Stimulated activated CD8-positive, alpha-beta memory T cell treated with anti-CD3 and anti-CD28 coated beads, Interleukin-12 subunit alpha, Interleukin-12 subunit beta, amount 100 ng/mL, for 24 hours (primary cell): ENCODE data around the gene ZNF90.
"Not testable (repeated sequence)": the region's sequence is repeated elsewhere in the genome, so short reads cannot be mapped to it uniquely, and the experiment has no call there.

Experiments used
- DNase-seq: peaks from one replicate; pipeline ENCODE4 v3.0.0-alpha.2; 2020; ENCODE audit errors: extremely low read depth

ZNF90 gene

DNA sequence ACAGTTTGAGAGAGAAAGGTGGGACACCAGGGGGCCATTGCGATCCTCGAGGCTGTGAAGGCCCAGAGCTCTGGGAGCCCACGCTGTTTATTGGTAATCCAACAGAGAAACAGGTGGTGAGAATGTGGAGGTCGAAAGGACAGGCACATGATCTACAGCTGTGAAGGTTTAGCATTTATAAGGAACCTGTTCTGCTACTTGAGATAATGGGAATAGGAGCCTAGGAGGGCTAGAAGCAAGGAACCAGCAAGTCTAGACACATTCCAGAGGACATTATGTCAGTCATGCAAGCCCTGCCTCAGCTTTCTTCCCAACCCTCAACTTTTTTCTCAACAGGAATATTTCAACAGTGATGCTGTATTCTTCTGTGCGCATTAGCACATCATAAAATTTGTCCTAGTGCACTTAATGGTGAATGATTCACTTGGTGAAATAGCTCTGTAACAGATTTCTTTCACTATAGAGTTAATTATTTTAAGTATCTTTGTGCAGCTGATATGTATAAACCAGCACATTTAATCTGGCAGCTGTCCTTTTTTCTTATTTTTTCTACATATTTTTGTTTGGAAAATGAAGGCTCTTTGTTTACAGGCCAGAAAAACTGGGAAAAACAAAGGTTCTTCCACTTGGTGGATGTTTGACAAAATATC lies 25.4 kb downstream of the ZNF90 start:
- no peak for DNase-seq

DNA sequence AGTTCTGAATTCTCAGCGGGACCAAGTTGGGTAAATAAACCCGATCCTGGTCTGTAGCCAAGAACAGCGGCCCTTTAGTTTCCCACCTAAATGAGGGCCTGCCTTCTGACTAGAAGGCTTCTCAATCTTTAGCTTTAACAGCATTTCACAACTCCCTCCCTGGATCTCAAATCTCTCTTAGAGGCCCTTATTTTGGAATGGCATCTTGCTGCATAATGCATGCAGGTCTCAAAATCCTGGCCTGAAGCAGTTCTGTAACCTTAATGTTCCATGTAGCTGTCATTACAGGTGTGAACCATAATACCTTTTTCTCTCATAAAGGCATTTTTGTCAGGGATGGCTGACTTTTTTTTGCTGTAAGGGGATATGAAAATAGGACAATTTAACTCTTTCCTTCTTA lies 29.5 kb downstream of the ZNF90 start:
- no peak for DNase-seq

DNA sequence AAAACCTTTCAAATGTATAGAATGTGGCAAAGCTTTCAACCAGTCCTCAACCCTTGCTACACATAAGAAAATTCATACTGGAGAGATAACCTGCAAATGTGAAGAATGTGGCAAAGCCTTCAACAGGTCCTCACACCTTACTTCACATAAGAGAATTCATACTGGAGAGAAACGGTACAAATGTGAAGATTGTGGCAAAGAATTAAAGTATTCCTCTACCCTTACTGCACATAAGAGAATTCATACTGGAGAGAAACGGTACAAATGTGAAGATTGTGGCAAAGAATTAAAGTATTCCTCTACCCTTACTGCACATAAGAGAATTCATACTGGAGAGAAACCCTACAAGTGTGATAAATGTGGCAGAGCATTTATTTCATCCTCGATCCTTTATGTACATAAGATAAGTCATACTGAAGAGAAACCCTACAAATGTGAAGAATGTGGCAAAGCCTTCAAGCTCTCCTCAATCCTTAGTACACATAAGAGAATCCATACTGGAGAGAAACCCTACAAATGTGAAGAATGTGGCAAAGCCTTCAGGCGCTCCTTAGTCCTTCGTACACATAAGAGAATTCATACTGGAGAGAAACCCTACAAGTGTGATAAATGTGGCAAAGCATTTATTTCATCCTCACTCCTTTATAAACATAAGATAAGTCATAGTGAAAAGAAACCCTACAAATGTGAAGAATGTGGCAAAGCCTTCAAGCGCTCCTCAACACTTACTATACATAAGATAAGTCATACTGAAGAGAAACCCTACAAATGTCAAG lies 40.5 kb downstream of the ZNF90 start:
- DNase-seq = not testable (repeated sequence)

DNA sequence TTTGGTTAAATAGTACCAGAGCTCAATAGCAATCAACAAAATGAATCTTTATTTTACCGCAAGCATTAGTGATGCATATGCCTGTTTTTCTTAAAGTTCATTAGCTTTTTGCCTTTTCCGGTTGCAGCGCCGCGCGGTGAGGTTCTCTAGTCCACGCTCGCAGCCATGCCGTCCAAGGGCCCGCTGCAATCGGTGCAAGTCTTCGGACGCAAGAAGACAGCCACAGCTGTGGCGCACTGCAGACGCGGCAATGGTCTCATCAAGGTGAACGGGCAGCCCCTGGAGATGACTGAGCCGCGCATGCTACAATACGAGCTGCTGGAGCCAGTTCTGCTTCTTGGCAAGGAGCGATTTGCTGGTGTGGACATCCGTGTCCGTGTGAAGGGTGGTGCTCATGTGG lies 47.1 kb downstream of the ZNF90 start:
- DNase-seq = no peak

DNA sequence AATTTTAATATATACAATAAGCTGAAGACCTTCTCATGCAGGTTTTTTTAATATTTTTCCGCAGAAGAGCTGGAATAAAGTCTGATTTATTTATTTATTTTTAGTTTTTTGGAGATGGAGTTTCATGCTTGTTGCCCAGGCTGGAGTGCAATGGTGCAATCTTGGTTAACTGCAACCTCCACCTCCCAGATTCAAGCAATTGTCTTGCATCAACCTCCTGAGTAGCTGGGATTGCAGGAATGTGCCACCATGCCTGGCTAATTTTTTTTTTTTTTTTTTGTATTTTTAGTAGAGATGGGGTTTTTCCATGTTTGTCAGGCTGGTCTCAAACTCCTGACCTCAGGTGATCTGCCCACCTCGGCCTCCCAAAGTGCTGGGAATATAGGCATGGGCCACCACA lies 55.1 kb downstream of the ZNF90 start:
- DNase-seq = not testable (repeated sequence)

DNA sequence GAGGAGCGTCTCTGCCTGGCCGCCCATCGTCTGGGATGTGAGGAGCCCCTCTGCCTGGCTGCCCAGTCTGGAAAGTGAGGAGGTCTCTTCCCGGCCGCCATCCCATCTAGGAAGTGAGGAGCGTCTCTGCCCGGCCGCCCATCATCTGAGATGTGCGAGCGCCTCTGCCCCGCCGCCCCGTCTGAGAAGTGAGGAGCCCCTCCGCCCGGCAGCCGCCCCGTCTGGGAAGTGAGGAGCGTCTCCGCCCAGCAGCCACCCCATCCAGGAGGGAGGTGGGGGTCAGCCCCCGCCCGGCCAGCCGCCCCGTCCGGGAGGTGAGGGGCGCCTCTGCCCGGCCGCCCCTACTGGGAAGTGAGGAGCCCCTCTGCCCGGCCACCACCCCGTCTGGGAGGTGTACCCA lies 59.9 kb downstream of the ZNF90 start:
- not testable (repeated sequence) for DNase-seq

DNA sequence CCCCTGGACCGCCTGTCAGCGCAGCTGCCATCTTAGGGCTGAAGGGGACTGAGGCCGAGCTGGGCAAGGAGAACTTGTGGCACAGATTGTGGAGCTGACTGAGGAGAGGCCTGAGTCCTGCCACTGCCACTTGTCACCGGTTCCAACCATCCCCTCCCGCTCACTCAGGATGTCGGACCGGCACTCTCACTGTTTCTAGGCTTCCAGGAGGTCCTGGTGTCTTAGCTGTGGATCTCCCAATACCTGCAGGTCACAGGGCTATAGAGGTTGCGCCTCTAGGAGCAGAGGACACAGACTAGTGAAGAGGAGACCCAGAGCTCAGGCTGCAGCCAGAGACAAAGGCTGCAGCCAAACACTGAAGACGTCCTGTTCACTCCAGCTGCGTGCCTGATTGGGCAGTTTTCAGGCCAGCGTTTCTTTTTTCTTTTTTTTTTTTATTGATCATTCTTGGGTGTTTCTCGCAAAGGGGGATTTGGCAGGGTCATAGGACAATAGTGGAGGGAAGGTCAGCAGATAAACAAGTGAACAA lies 73.9 kb downstream of the ZNF90 start:
- no peak for DNase-seq

DNA sequence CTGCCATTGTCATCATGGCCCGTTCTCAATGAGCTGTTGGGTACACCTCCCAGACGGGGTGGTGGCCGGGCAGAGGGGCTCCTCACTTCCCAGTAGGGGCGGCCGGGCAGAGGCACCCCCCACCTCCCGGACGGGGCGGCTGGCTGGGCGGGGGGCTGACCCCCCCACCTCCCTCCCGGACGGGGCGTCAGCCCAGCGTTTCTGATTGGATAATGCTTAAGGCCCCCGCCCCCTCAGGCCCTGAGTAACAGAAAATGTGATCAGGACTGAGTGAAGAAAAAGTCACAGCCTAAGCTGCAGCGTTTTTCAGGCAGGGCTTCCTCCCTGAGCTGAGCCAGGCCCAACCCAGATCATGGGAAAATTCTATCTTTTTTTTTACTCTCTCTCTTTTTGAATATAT lies 74.7 kb downstream of the ZNF90 start:
- not testable (repeated sequence) for DNase-seq

DNA sequence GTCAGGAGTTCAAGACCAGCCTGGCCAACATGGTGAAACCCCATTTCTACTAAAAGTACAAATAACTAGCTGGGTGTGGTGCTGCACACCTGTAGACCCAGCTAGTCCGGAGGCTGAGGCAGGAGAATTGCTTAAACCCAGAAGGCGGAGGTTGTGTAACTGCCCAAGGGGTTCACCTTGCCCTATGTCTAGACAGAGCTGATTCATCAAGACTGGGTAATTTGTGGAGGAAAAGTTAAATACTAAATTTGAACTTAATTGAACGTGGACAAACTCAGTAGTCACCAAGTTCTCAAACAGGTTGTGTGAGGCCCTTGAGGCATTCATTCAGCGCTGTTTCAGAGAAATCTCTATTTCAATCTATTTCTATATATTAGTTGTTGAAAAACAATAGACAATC lies 75.5 kb downstream of the ZNF90 start:
- DNase-seq = no peak

DNA sequence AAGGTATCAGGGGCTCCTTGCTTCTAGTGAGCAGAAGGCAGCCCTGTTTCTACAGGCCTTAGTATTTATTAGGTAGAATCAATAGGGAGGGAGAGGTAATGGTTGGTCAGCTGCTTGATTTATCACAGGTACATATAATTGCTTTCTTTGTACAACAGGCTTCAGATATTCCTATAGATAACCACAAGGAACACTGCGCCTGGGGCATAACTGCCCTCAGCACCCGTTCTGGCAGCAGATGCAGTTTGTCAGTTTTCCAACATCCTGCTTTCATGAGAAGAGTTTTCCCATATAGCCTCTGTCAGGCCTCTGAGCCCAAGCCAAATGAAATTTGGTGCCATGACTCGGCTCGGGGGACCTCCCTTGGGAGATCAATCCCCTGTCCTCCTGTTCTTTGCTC lies 76.8 kb downstream of the ZNF90 start:
- DNase-seq = no peak

DNA sequence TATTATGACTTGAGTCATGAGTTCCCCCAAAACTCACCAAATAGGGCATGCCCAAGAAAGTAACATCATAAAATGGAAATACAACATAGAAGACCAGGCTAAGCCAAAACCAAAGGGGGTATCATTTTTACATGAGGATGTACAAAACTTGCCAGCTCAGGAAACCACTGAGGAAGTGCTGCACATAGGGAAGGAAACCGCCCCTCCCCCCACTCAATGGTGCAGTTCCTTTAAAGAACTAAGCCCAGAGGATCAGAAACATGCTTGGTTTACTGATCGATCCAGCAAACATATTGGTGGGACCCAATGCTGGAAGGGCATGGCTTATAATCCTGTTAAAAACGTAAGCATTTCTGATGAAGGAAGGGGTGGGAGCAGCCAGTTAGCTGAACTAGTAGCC lies 85.0 kb downstream of the ZNF90 start:
- no peak for DNase-seq

DNA sequence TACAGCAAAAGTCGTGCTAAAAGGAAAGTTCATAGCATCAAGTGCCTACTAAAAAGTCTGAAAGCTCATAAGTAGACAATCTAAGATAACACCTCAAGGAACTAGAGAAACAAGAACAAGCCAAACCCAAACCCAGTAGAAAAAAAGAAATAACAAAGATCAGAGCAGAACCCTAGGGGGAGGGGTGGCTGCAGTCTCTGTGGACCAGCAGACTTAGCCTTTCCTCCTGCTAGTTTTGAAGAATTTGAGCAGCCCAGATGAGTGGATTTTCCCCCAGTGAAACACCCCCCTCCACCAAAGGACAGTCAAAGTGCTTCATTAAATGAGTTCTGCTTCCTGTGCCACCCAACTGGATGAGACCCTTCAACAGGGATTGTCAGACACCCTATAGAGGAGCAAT lies 86.7 kb downstream of the ZNF90 start:
- no peak for DNase-seq

DNA sequence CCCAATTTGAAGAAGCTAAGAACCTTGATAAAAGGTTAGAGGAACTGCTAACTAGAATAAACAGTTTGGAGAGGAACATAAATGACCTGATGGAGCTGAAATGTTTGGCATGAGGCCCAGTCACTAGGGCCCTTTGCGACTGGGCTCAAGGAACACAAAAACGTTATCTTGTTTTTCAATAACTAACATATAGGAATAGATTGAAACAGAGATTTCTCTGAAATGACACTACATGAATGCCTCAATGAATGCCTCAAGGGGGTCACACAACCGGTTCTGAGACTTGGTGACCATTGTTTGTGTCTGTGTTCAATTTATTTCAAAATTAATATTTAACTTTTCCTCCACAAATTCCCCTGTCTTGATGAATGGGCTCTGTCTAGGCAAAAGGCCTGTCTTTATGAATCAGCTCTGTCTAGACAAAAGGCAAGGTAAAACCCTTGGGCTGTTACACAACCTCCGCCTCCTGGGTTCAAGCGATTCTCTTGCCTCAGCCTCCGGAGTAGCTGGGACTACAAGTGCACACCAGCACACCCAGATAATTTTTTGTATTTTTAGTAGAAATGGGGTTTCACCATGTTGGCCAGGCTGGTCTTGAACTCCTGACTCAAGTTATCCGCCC lies 88.3 kb downstream of the ZNF90 start:
- DNase-seq = no peak

DNA sequence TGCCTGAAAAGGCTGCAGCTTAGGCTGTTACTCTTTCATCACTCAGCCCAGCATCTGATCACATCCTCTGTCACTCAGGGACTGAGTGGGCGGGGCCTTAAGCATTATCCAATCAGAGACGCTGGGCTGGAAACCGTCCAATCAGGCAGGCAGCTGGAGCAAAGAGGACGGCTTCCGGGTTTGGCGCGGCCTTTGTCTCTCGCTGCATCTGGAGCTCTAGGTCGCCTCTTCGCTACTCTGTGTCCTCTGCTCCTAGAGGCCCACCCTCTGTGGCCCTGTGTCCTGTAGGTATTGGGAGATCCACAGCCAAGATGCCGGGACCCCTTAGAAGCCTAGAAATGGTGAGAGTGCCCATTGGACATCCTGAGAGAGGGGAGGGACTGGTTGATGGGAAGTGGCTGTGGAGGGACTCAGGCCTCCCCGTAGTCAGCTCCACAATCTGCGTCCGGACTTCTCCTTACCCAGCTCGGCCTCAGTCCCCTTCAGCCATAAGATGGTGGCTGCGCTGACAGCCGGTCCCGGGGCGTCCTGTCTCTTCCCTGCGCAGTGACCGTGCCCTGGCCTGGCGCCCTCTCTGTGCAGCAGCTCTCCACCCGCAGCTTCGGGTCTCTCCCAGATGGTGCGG lies 89.3 kb downstream of the ZNF90 start, which contains the start of gene ZNF486:
ZNF486 (plus strand) TSS at position 195 of the 625 bp plus-strand sequence; CDS start at position 312, 117 bp downstream.
- DNase-seq = peak; percentile 71

DNA sequence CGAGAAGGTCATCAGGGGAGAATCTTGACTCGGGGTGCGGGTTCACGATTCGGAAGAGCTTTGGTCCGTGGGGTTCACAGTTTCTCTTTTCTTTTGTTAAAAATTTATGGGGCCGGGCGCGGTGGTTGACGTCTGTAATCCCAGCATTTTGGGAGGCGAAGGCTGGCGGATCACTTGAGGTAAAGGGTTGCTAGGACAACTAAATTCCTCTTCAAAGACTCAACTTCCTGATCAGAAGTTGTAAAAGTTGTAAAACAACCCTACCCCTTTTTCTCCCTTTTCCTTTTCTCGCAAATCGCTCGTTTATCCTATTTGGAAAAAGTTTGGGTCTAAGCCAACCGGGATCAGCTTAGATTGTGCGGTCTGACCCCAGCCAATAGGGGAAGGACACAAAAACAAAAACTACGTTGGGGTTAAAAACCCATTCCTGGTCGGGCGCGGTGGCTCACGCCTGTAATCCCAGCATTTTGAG lies 89.9 kb downstream of the ZNF90 start:
- no peak for DNase-seq
